Measurements from ENCODE around the gene PLAGL1.
A peak's percentile ranks its signal among the peaks of the same experiment; 100 is the strongest.

PLAGL1 gene

DNA sequence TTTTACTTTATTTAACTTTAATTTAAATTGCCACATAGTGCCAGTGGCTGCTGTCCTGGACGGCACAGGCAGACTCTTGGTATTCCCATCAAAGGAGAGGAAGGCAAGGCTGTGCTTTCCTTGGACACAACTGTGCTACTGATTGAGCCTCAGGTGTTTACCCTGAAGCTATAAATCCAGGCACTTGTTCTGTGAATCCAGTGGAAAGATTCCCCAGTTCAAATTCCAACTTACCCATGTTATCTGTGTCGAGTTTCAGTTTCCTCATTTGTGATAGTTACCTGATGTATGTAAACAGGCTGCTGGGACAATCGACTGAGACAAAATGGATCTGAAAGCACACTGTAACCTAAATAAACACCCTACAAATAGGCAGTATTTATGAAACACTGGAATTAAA, 57.2 kb downstream of the PLAGL1 start:
- H3K4me3 ChIP-seq (ENCODE audit: low read depth, low read length) = no peak overlapping the region
- TF ChIP-seq CTCF (IDR thresholded peaks at IDR 0.05; ENCODE audit: borderline replicate concordance, insufficient read depth, low read depth, low read length) = no peak

- H3K4me3 ChIP-seq (ENCODE audit: low read depth, low read length) = no peak overlapping the region
- TF ChIP-seq CTCF (IDR thresholded peaks at IDR 0.05; ENCODE audit: borderline replicate concordance, insufficient read depth, low read depth, low read length) = no peak
Observed at GRCh38 chr6:143949962-143950361, 58.1 kb downstream of the PLAGL1 start.

DNA sequence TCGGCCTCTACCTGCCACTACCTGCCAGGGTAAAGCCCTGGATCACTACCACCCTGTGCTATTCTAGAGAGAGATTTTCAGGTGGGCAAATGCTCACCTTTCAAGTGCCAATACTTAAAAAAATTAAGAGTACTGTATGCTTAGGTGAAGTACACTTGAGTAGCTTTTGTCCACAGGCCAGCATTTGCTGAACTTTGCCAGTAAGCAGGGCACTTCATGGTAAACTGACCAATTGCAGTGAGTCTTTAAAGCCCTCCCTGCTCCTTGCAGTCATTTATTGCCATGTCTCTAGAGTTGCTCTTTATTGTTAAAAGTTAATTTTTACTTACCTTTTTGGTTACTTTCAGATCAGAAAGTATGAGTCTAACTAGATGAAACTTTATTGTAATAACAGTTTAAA, 58.5 kb downstream of the PLAGL1 start:
- no peak for TF ChIP-seq CTCF (IDR thresholded peaks at IDR 0.05; ENCODE audit: borderline replicate concordance, insufficient read depth, low read depth, low read length)
- no peak overlapping the region for H3K4me3 ChIP-seq (ENCODE audit: low read depth, low read length)

DNA sequence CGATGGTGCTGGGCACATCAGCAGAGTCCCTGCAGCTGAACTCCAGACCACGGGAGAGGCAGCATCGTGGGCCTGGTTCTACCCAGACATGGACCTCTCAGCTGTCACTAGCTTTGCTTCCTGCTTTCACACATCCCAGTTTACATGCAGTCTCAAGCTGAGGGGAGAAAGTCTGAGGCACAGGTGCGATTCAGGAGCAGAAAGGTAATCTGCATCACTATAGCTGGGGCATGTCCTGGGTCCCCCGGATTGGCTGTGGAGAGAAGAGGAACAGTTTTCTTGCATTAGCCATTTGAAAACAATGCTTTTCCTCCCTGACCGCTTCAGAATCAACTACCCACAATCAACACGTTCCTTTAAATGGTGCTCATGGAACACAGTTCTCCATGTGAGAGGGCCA, 59.9 kb downstream of the PLAGL1 start:
- TF ChIP-seq CTCF (IDR thresholded peaks at IDR 0.05; ENCODE audit: borderline replicate concordance, insufficient read depth, low read depth, low read length) = no peak

GRCh38 chr6:143941852-143942627, 66.0 kb downstream of the PLAGL1 start:
- TF ChIP-seq CTCF (IDR thresholded peaks at IDR 0.05; ENCODE audit: borderline replicate concordance, insufficient read depth, low read depth, low read length) = peak; percentile 80
- H3K4me3 ChIP-seq (ENCODE audit: low read depth, low read length) = no peak overlapping the region

More for the DNA sequence above, 59.9 kb downstream of the PLAGL1 start:
- no peak overlapping the region for H3K4me3 ChIP-seq (ENCODE audit: low read depth, low read length)

DNA sequence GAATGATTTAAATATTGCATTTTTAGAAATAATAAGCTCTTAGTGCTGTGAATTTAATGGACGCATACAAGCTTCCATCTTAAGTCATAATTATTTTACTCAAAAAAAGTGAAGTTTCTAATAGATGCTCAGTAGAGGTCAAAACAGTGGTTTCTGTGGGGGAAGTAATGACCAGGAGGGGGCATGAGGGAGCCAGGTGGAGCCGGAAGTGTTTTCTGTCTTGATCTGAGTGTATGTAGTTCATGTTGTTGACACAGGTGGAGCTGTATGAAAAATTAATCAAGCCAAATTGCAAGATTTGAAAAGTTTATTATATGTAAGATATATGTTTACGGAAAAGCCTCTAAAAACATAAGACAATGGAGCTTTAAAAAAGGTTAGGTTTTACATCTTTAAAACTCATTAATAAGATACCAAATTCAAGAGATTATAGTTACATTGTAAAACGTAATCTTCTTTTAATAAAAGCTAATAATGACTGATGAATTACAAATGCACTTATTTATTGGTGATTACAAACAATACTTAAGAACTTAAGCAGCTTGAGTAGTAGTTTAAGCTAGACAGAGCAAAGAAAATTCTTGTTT, 68.0 kb downstream of the PLAGL1 start:
- peak; percentile 75 for TF ChIP-seq CTCF (IDR thresholded peaks at IDR 0.05; ENCODE audit: borderline replicate concordance, insufficient read depth, low read depth, low read length)
- H3K4me3 ChIP-seq (ENCODE audit: low read depth, low read length) = no peak overlapping the region

- no peak for TF ChIP-seq CTCF (IDR thresholded peaks at IDR 0.05; ENCODE audit: borderline replicate concordance, insufficient read depth, low read depth, low read length)
- no peak overlapping the region for H3K4me3 ChIP-seq (ENCODE audit: low read depth, low read length)
Observed at GRCh38 chr6:143939364-143939763, 68.7 kb downstream of the PLAGL1 start.
